HepG2 (cell line): Measurements from ENCODE around the gene ITGB2. TPM values are rescaled to one million over a fixed set of nuclear protein-coding genes. Genes with fewer than 3 reads are reported as not detected.
A peak's percentile ranks its signal among the peaks of the same experiment; 100 is the strongest.

Experiments used
- ARID2 ChIP-seq: sonication (generic); formaldehyde crosslinking; IDR thresholded peaks from 2 replicates; pipeline ENCODE4 v1.8.1; 2022; ENCODE audit warnings: mild to moderate bottlenecking, missing genetic modification reagents, borderline replicate concordance
- ATM ChIP-seq: fragments of 450-650 bp; IDR thresholded peaks from 2 replicates; pipeline ENCODE4 v1.7.1; 2017; ENCODE audit warnings: mild to moderate bottlenecking, borderline replicate concordance
- GLI4 ChIP-seq: sonication (generic); formaldehyde crosslinking; IDR thresholded peaks from 2 replicates; pipeline ENCODE4 v1.5.1; 2020; ENCODE audit warnings: missing genetic modification reagents, mild to moderate bottlenecking, moderate library complexity, borderline replicate concordance
- MAF1 ChIP-seq: sonication (generic); formaldehyde crosslinking; IDR thresholded peaks from 2 replicates; pipeline ENCODE4 v1.5.0; 2020; ENCODE audit warnings: missing genetic modification reagents, borderline replicate concordance
- MBNL3 ChIP-seq: fragments of 250-450 bp; sonication (Bioruptor Pico); conservative IDR thresholded peaks from 2 replicates; pipeline ENCODE4 v1.8.0; 2022; ENCODE audit warnings: mild to moderate bottlenecking, inconsistent platforms
- MED8 ChIP-seq: sonication (generic); formaldehyde crosslinking; IDR thresholded peaks from 2 replicates; pipeline ENCODE4 v1.8.1; 2023; ENCODE audit warnings: mild to moderate bottlenecking, missing genetic modification reagents; ENCODE audit not compliant: insufficient replicate concordance
- NFATC3 ChIP-seq: sonication (generic); formaldehyde crosslinking; IDR thresholded peaks from 2 replicates; pipeline ENCODE4 v1.5.1; 2020; ENCODE audit warnings: mild to moderate bottlenecking, missing genetic modification reagents
- NR3C1 ChIP-seq: sonication (generic); formaldehyde crosslinking; IDR thresholded peaks from 2 replicates; pipeline ENCODE4 v1.4.0; 2020; ENCODE audit warnings: missing genetic modification reagents
- TBX2 ChIP-seq: sonication (generic); formaldehyde crosslinking; IDR thresholded peaks from 2 replicates; pipeline ENCODE4 v1.5.0; 2020; ENCODE audit warnings: missing genetic modification reagents, mild to moderate bottlenecking, borderline replicate concordance
- WIZ ChIP-seq: sonication (generic); formaldehyde crosslinking; IDR thresholded peaks from 2 replicates; pipeline ENCODE4 v1.5.1; 2020; ENCODE audit warnings: mild to moderate bottlenecking, missing genetic modification reagents
- YEATS4 ChIP-seq: sonication (generic); formaldehyde crosslinking; IDR thresholded peaks from 2 replicates; pipeline ENCODE4 v1.4.0; 2020; ENCODE audit warnings: missing genetic modification reagents, borderline replicate concordance
- ZFX ChIP-seq: sonication (generic); formaldehyde crosslinking; IDR thresholded peaks from 2 replicates; pipeline ENCODE4 v1.4.0; 2020; ENCODE audit warnings: mild to moderate bottlenecking, low read depth, missing genetic modification reagents, moderate library complexity
- ZMAT3 ChIP-seq: sonication (generic); formaldehyde crosslinking; conservative IDR thresholded peaks from 2 replicates; pipeline ENCODE4 v1.7.0; 2021; ENCODE audit warnings: missing genetic modification reagents
- ZNF225 ChIP-seq: sonication (generic); formaldehyde crosslinking; IDR thresholded peaks from 2 replicates; pipeline ENCODE4 v1.4.0; 2020; ENCODE audit warnings: mild to moderate bottlenecking, missing genetic modification reagents
- ZNF772 ChIP-seq: sonication (generic); formaldehyde crosslinking; IDR thresholded peaks from 2 replicates; pipeline ENCODE4 v1.5.0; 2020; ENCODE audit warnings: mild to moderate bottlenecking, missing genetic modification reagents
- ZNF775 ChIP-seq: sonication (generic); formaldehyde crosslinking; IDR thresholded peaks from 2 replicates; pipeline ENCODE4 v1.4.0; 2020; ENCODE audit warnings: missing genetic modification reagents, mild to moderate bottlenecking, moderate library complexity, borderline replicate concordance
- ZNF777 ChIP-seq: sonication (generic); formaldehyde crosslinking; IDR thresholded peaks from 2 replicates; pipeline ENCODE4 v1.4.0; 2020; ENCODE audit warnings: missing genetic modification reagents
- polyA plus RNA-seq, 8 experiments: library from polyadenylated mRNA; depleted of rRNA in 3 of 8; stranded (reverse) in 7 of 8; unstranded in 1 of 8; fragments of >200 nt; fragmentation: Illumina TruSeq in 4 of 8; extraction: Trizol in 4 of 8; gene quantifications; 2 replicates each; pipeline versions ENCODE4 v1.2.1 to v1.2.3, GENCODE V29; 2011 to 2016; ENCODE audit warnings: low read depth in 4 of 8, missing spikeins in 1 of 8, mixed read lengths in 1 of 8; ENCODE audit not compliant: insufficient read depth in 1 of 8
- total RNA-seq, 5 experiments: library from RNA; depleted of rRNA; stranded (reverse); fragments of >200 nt; fragmentation: Illumina TruSeq; extraction: Trizol; gene quantifications; 2 replicates each; pipeline ENCODE4 v1.2.3, GENCODE V29; 2016; ENCODE audit warnings: low read depth in 1 of 5
- TF ChIP-seq, protein P1 (sequence below): sonication (generic); formaldehyde crosslinking; IDR thresholded peaks from one replicate; pipeline ENCODE4 v1.5.1; 2020; ENCODE audit warnings: mild to moderate bottlenecking, missing genetic modification reagents; ENCODE audit errors: not compliant biosample characterization
- TF ChIP-seq, protein P2 (sequence below): sonication (generic); formaldehyde crosslinking; IDR thresholded peaks from 2 replicates; pipeline ENCODE4 v1.4.0; 2020; ENCODE audit warnings: mild to moderate bottlenecking, missing genetic modification reagents, borderline replicate concordance

Gene ITGB2
- total and polyA plus RNA-seq, 2 of the 13 experiments (the other 11 are each of a cell fraction or from before 2014, with no cell fraction given) = 4.2 to 18.0 TPM

DNA sequence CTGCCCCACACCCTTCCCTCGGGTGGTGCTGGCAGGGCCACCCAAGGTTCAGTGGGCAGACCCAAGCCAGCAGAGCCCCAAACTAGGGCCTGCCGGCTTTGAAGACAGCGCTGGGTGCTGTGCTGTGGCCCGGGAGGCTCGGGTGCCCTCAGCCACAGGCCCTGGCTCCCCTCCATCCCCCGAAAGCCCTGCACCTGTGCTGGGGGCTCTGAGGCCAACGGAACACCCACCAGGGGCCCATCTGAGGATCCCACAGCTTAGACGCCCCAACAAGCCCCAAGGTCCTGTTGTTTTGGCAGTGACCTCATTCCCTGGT is 8.6 kb downstream of the ITGB2 start (continued):
- TF ChIP-seq, protein P1, sequence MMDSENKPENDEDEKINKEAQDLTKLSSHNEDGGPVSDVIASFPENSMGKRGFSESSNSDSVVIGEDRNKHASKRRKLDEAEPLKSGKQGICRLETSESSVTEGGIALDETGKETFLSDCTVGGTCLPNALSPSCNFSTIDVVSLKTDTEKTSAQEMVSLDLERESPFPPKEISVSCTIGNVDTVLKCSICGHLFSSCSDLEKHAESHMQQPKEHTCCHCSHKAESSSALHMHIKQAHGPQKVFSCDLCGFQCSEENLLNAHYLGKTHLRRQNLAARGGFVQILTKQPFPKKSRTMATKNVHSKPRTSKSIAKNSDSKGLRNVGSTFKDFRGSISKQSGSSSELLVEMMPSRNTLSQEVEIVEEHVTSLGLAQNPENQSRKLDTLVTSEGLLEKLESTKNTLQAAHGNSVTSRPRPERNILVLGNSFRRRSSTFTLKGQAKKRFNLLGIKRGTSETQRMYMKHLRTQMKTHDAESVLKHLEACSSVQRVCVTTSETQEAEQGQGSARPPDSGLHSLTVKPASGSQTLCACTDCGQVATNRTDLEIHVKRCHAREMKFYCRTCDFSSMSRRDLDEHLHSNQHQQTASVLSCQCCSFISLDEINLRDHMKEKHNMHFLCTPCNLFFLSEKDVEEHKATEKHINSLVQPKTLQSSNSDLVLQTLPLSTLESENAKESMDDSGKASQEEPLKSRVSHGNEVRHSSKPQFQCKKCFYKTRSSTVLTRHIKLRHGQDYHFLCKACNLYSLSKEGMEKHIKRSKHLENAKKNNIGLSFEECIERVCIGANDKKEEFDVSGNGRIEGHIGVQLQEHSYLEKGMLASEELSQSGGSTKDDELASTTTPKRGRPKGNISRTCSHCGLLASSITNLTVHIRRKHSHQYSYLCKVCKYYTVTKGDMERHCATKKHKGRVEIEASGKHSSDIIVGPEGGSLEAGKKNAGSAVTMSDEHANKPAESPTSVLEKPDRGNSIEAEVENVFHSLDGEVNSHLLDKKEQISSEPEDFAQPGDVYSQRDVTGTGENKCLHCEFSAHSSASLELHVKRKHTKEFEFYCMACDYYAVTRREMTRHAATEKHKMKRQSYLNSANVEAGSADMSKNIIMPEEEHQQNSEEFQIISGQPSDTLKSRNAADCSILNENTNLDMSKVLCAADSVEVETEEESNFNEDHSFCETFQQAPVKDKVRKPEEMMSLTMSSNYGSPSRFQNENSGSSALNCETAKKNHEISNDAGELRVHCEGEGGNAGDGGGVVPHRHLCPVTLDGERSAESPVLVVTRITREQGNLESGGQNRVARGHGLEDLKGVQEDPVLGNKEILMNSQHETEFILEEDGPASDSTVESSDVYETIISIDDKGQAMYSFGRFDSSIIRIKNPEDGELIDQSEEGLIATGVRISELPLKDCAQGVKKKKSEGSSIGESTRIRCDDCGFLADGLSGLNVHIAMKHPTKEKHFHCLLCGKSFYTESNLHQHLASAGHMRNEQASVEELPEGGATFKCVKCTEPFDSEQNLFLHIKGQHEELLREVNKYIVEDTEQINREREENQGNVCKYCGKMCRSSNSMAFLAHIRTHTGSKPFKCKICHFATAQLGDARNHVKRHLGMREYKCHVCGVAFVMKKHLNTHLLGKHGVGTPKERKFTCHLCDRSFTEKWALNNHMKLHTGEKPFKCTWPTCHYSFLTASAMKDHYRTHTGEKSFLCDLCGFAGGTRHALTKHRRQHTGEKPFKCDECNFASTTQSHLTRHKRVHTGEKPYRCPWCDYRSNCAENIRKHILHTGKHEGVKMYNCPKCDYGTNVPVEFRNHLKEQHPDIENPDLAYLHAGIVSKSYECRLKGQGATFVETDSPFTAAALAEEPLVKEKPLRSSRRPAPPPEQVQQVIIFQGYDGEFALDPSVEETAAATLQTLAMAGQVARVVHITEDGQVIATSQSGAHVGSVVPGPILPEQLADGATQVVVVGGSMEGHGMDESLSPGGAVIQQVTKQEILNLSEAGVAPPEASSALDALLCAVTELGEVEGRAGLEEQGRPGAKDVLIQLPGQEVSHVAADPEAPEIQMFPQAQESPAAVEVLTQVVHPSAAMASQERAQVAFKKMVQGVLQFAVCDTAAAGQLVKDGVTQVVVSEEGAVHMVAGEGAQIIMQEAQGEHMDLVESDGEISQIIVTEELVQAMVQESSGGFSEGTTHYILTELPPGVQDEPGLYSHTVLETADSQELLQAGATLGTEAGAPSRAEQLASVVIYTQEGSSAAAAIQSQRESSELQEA (CRISPR knock-in tag) = no peak
- TF ChIP-seq MED8 (CRISPR knock-in tag) = no peak
- TF ChIP-seq, protein P2, sequence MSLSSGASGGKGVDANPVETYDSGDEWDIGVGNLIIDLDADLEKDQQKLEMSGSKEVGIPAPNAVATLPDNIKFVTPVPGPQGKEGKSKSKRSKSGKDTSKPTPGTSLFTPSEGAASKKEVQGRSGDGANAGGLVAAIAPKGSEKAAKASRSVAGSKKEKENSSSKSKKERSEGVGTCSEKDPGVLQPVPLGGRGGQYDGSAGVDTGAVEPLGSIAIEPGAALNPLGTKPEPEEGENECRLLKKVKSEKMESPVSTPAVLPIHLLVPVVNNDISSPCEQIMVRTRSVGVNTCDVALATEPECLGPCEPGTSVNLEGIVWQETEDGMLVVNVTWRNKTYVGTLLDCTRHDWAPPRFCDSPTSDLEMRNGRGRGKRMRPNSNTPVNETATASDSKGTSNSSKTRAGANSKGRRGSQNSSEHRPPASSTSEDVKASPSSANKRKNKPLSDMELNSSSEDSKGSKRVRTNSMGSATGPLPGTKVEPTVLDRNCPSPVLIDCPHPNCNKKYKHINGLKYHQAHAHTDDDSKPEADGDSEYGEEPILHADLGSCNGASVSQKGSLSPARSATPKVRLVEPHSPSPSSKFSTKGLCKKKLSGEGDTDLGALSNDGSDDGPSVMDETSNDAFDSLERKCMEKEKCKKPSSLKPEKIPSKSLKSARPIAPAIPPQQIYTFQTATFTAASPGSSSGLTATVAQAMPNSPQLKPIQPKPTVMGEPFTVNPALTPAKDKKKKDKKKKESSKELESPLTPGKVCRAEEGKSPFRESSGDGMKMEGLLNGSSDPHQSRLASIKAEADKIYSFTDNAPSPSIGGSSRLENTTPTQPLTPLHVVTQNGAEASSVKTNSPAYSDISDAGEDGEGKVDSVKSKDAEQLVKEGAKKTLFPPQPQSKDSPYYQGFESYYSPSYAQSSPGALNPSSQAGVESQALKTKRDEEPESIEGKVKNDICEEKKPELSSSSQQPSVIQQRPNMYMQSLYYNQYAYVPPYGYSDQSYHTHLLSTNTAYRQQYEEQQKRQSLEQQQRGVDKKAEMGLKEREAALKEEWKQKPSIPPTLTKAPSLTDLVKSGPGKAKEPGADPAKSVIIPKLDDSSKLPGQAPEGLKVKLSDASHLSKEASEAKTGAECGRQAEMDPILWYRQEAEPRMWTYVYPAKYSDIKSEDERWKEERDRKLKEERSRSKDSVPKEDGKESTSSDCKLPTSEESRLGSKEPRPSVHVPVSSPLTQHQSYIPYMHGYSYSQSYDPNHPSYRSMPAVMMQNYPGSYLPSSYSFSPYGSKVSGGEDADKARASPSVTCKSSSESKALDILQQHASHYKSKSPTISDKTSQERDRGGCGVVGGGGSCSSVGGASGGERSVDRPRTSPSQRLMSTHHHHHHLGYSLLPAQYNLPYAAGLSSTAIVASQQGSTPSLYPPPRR (CRISPR knock-in tag) = no peak
- TF ChIP-seq YEATS4 (CRISPR knock-in tag) = no peak
- TF ChIP-seq TBX2 (CRISPR knock-in tag) = peak; percentile 8
- peak; percentile 4; the same call in 1 of the 2 replicates for TF ChIP-seq ZNF225 (CRISPR knock-in tag)
- TF ChIP-seq GLI4 = no peak
- no peak for TF ChIP-seq NFATC3 (CRISPR knock-in tag)
- TF ChIP-seq NR3C1 (CRISPR knock-in tag) = no peak
- TF ChIP-seq ZNF772 (CRISPR knock-in tag) = peak; percentile 4; the same call in 1 of the 2 replicates
- TF ChIP-seq WIZ (CRISPR knock-in tag) = no peak
- no peak for TF ChIP-seq ZMAT3 (CRISPR knock-in tag)
- no peak for TF ChIP-seq ARID2 (CRISPR knock-in tag)
- no peak for TF ChIP-seq ZNF777 (CRISPR knock-in tag)
- TF ChIP-seq ZFX (CRISPR knock-in tag) = peak; percentile 27
- no peak for TF ChIP-seq MBNL3 (CRISPR knock-in tag)
- no peak for TF ChIP-seq ATM
- TF ChIP-seq ZNF775 (CRISPR knock-in tag) = no peak
- TF ChIP-seq MAF1 = no peak
